Loucy (cell line): ENCODE measurements around the gene CTDSP2.
"Not testable (repeated sequence)": the region's sequence is repeated elsewhere in the genome, so short reads cannot be mapped to it uniquely, and the experiment has no call there.

Experiments
- H2AFZ ChIP-seq: fragments of 200-600 bp; sonication (generic); 2 replicates; pipeline ENCODE4 v1.6.0; 2016; ENCODE audit warnings: antibody characterized with exemption, mild to moderate bottlenecking, low read length, moderate library complexity
- H3F3A ChIP-seq: fragments of 200-600 bp; 2 replicates; pipeline ENCODE4 v1.6.0; 2016; ENCODE audit warnings: antibody characterized with exemption, low read depth, mild to moderate bottlenecking
- H3K27me3 ChIP-seq: fragments of 200-600 bp; sonication (generic); 2 replicates; pipeline ENCODE4 v1.6.1; 2014; ENCODE audit warnings: low read length, mild to moderate bottlenecking; ENCODE audit not compliant: insufficient read depth, poor library complexity, severe bottlenecking
- H3K36me3 ChIP-seq: fragments of 200-600 bp; sonication (generic); 2 replicates; pipeline ENCODE4 v1.6.1; 2016; ENCODE audit warnings: low read length; ENCODE audit not compliant: insufficient read depth
- H3K4me1 ChIP-seq: fragments of 200-600 bp; sonication (generic); 2 replicates; pipeline ENCODE4 v1.5.1; 2014; ENCODE audit warnings: low read length, mild to moderate bottlenecking; ENCODE audit not compliant: insufficient read depth, poor library complexity, severe bottlenecking
- H3K4me2 ChIP-seq: fragments of 200-600 bp; sonication (generic); 2 replicates; pipeline ENCODE4 v1.6.0; 2014; ENCODE audit warnings: antibody characterized with exemption, low read length, low read depth, mild to moderate bottlenecking; ENCODE audit not compliant: poor library complexity, severe bottlenecking
- H3K4me3 ChIP-seq: fragments of 200-600 bp; sonication (generic); 2 replicates; pipeline ENCODE4 v1.5.1; 2014; ENCODE audit warnings: low read length, mild to moderate bottlenecking, mixed read lengths; ENCODE audit not compliant: poor library complexity, severe bottlenecking
- H3K79me2 ChIP-seq: fragments of 200-600 bp; sonication (generic); 2 replicates; pipeline ENCODE4 v1.6.1; 2014; ENCODE audit warnings: low read length; ENCODE audit not compliant: insufficient read depth
- H3K9ac ChIP-seq: fragments of 200-600 bp; sonication (generic); 2 replicates; pipeline ENCODE4 v1.6.0; 2014; ENCODE audit warnings: mild to moderate bottlenecking, low read depth, low read length, moderate library complexity; ENCODE audit not compliant: poor library complexity, severe bottlenecking
- H3K9me2 ChIP-seq: fragments of 200-600 bp; sonication (generic); replicated peaks from 2 replicates; pipeline ENCODE4 v1.6.1; 2016; ENCODE audit warnings: low read depth, low read length, mixed read lengths
- H3K9me3 ChIP-seq: fragments of 200-600 bp; sonication (generic); 2 replicates; pipeline ENCODE4 v1.6.1; 2014; ENCODE audit warnings: mild to moderate bottlenecking, antibody characterized with exemption, low read length, low read depth; ENCODE audit not compliant: insufficient read depth
- H4K20me1 ChIP-seq: fragments of 200-600 bp; sonication (generic); 2 replicates; pipeline ENCODE4 v1.6.0; 2014; ENCODE audit warnings: antibody characterized with exemption, low read length, mild to moderate bottlenecking; ENCODE audit not compliant: insufficient read depth, poor library complexity, severe bottlenecking
- CTCF ChIP-seq: fragments of 200-600 bp; sonication (generic); conservative IDR thresholded peaks from 2 replicates; pipeline ENCODE4 v1.5.1; 2014; ENCODE audit warnings: mild to moderate bottlenecking, antibody characterized with exemption, low read length
- EZH2phosphoT487 ChIP-seq: fragments of 200-600 bp; IDR thresholded peaks from 2 replicates; pipeline ENCODE4 v1.6.1; 2018; ENCODE audit warnings: antibody characterized with exemption, mild to moderate bottlenecking, moderate library complexity, borderline replicate concordance

The CTDSP2 gene

GRCh38 chr12:57859121-57859520 lies 12.6 kb upstream of the CTDSP2 start:
- no peak overlapping the region for H2AFZ ChIP-seq
- no peaks in the 10 kb centered on the region for H3F3A ChIP-seq
- H3K4me1 ChIP-seq = no peaks in the 10 kb centered on the region
- no peaks in the 10 kb centered on the region for H3K79me2 ChIP-seq
- no peak overlapping the region for H3K4me3 ChIP-seq
- H3K9me2 ChIP-seq = no peaks in the 10 kb centered on the region
- H3K9ac ChIP-seq = no peak overlapping the region
- no peaks in the 10 kb centered on the region for H3K36me3 ChIP-seq
- H4K20me1 ChIP-seq = no peaks in the 10 kb centered on the region
- H3K4me2 ChIP-seq = no peak overlapping the region
- no peaks in the 10 kb centered on the region for H3K9me3 ChIP-seq
- H3K27me3 ChIP-seq = no peaks in the 10 kb centered on the region
- TF ChIP-seq EZH2phosphoT487 = no peak
- no peak for TF ChIP-seq CTCF

- not testable (repeated sequence) for H3K4me3 ChIP-seq, H3K4me1 ChIP-seq, H3K27me3 ChIP-seq, H3K9me2 ChIP-seq, H3F3A ChIP-seq, H3K79me2 ChIP-seq, H3K9me3 ChIP-seq, H3K9ac ChIP-seq, H4K20me1 ChIP-seq, H2AFZ ChIP-seq, H3K4me2 ChIP-seq, H3K36me3 ChIP-seq
Measured at GRCh38 chr12:57858123-57858522, 11.6 kb upstream of the CTDSP2 start.

GRCh38 chr12:57854965-57855364 lies 8.4 kb upstream of the CTDSP2 start:
- TF ChIP-seq CTCF = no peak
- no peak for TF ChIP-seq EZH2phosphoT487
- no peaks in the 10 kb centered on the region for H3K27me3 ChIP-seq
- no peak overlapping the region for H3K4me2 ChIP-seq
- H3F3A ChIP-seq = no peaks in the 10 kb centered on the region
- H3K9me3 ChIP-seq = no peaks in the 10 kb centered on the region
- no peaks in the 10 kb centered on the region for H3K36me3 ChIP-seq
- no peaks in the 10 kb centered on the region for H4K20me1 ChIP-seq
- no peak overlapping the region for H3K9ac ChIP-seq
- H3K79me2 ChIP-seq = no peaks in the 10 kb centered on the region
- H2AFZ ChIP-seq = no peak overlapping the region
- no peak overlapping the region for H3K4me3 ChIP-seq
- H3K9me2 ChIP-seq = no peaks in the 10 kb centered on the region
- peaks cover 4% of the 10 kb centered on the region for H3K4me1 ChIP-seq

DNA sequence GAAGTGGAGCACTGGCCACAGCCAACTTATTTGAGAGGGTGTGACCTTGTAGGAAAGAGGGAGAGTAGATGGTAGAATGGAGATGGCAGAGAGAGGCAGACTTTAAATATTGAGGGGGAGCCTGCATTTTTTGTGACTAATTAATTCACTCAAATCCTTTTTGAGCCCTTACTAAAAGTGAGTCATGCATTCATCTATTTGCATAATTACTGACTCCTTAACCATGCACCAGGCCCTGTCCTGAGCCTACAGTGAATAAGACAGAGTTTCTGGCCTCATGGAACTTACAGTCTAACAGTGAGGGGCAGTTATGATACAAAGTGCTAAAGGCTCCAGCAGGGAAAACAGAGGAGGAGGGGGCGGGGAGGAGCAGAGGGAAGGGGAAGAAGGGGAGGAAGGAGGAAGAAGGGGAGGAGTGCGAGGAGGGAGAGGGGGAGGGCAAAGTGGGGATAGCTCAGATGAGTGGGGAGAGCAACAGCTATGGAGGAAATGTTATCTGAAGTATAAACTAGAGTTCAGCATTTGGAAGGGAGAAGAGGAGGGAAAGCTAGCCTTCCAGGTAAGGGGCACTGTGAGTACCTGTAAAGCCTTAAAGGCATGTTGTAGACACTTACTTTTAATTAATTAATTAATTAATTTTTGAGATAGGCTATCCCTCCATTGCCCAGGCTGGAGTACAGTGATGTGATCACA lies 7.5 kb upstream of the CTDSP2 start:
- Histone ChIP-seq H3K9me2 (no peaks in the 10 kb centered on the region), H2AFZ (no peak overlapping the region), H3K9me3 (no peaks in the 10 kb centered on the region), H3K4me1 (peaks cover 4% of the 10 kb centered on the region), H3K79me2 (no peaks in the 10 kb centered on the region), H3K4me2 (no peak overlapping the region), H3K36me3 (no peaks in the 10 kb centered on the region), H3F3A (no peaks in the 10 kb centered on the region), H4K20me1 (no peaks in the 10 kb centered on the region), H3K27me3 (no peaks in the 10 kb centered on the region), H3K4me3 (no peak overlapping the region), H3K9ac (no peak overlapping the region)
- TF ChIP-seq EZH2phosphoT487 (no peak), CTCF (no peak)
